Spleen (tissue), 7 donors: ENCODE data around the gene SLC16A13.

Experiments used
- POLR2A ChIP-seq, 3 donors: fragments of 450-650 bp; IDR thresholded peaks; one replicate each; pipeline ENCODE4 v1.5.1; 2017; ENCODE audit warnings: antibody characterized with exemption in 3 of 3, mild to moderate bottlenecking in 1 of 3
- TF ChIP-seq, protein P1 (sequence below), 11 experiments: fragments of 200-600 bp in 7 of 11; fragments of 450-650 bp in 4 of 11; sonication (generic) in 4 of 11; IDR thresholded peaks in 8 of 11; conservative IDR thresholded peaks in 3 of 11; 1 replicate in 7 of 11; 2 replicates in 4 of 11; pipeline versions ENCODE4 v1.4.0 to v1.8.0; 2016 to 2021; ENCODE audit warnings: antibody characterized with exemption in 11 of 11, inconsistent platforms in 4 of 11, mild to moderate bottlenecking in 1 of 11
- donor health status: DM: no; HTN: no; CAD: no; lungs with moderate emphysema.
- donor health status: DM: no; HTN: no; CAD: no.
- donor health status: DM: no; HTN: no; CAD: no.

DNA sequence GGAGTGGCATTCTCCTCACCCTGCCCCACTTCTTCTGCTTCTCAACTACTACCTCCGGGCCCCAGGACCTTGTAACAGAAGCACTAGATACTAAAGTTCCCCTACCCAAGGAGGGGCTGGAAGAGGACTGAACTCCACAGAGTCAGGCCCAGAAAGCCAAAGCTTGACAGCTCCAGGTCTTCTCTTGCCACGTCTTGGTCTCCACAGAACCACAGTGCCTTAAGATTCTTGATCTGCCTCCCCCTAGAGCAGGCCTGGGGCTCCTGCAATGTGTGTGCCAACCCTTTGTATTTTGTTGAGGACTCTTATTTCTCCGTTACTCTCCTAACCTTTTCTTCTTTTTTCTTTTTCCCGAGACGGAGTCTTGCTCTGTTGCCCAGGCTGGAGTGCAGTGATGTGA, 4.0 kb downstream of the SLC16A13 start:
- TF ChIP-seq, protein P1, sequence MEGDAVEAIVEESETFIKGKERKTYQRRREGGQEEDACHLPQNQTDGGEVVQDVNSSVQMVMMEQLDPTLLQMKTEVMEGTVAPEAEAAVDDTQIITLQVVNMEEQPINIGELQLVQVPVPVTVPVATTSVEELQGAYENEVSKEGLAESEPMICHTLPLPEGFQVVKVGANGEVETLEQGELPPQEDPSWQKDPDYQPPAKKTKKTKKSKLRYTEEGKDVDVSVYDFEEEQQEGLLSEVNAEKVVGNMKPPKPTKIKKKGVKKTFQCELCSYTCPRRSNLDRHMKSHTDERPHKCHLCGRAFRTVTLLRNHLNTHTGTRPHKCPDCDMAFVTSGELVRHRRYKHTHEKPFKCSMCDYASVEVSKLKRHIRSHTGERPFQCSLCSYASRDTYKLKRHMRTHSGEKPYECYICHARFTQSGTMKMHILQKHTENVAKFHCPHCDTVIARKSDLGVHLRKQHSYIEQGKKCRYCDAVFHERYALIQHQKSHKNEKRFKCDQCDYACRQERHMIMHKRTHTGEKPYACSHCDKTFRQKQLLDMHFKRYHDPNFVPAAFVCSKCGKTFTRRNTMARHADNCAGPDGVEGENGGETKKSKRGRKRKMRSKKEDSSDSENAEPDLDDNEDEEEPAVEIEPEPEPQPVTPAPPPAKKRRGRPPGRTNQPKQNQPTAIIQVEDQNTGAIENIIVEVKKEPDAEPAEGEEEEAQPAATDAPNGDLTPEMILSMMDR (IDR thresholded peaks at IDR 0.05 in 8 of 11, conservative IDR thresholded peaks at IDR 0.05 in 3 of 11) = no peak
- TF ChIP-seq POLR2A (IDR thresholded peaks at IDR 0.05) = no peak
